GM18861 (cell line): ENCODE results near the gene SMIM24.
"Not testable (repeated sequence)": the region's sequence is repeated elsewhere in the genome, so short reads cannot be mapped to it uniquely, and the experiment has no call there.

ENCODE experiments used
- ATAC-seq: cut with Tn5 transposase; IDR thresholded peaks from one replicate; pipeline ENCODE4 v1.9.1; 2021; ENCODE audit not compliant: unreplicated experiment

The SMIM24 gene

GRCh38 chr19:3515891-3516422 is 35.6 kb upstream of the SMIM24 start:
- no peak for ATAC-seq

GRCh38 chr19:3514930-3515329 is 34.6 kb upstream of the SMIM24 start:
- no peak for ATAC-seq

GRCh38 chr19:3513229-3514140 is 33.2 kb upstream of the SMIM24 start:
- no peak for ATAC-seq

- no peak for ATAC-seq
Observed at GRCh38 chr19:3512562-3513228, 32.4 kb upstream of the SMIM24 start.

GRCh38 chr19:3511506-3512251 is 31.4 kb upstream of the SMIM24 start:
- ATAC-seq, result no peak

- no peak for ATAC-seq
Observed at GRCh38 chr19:3510727-3511126, 30.4 kb upstream of the SMIM24 start.

GRCh38 chr19:3509566-3509989 is 29.3 kb upstream of the SMIM24 start:
- no peak for ATAC-seq

GRCh38 chr19:3508771-3509535 is 28.6 kb upstream of the SMIM24 start:
- ATAC-seq, result no peak

- ATAC-seq, result not testable (repeated sequence)
Observed at GRCh38 chr19:3508121-3508661, 27.9 kb upstream of the SMIM24 start.

- no peak for ATAC-seq
Observed at GRCh38 chr19:3507371-3508120, 27.2 kb upstream of the SMIM24 start.

- ATAC-seq, result no peak
Observed at GRCh38 chr19:3506384-3507340, 26.3 kb upstream of the SMIM24 start.

GRCh38 chr19:3505598-3506383 is 25.5 kb upstream of the SMIM24 start, which contains the start of gene FZR1:
TSS of gene FZR1 (plus strand) at chr19:3506311. CDS start at chr19:3522990, 16,679 bp downstream.
- ATAC-seq, result peak; percentile 84

- no peak for ATAC-seq
Observed at GRCh38 chr19:3504735-3505134, 24.4 kb upstream of the SMIM24 start.

- ATAC-seq, result no peak
Observed at GRCh38 chr19:3503036-3503572, 22.8 kb upstream of the SMIM24 start.

- ATAC-seq, result no peak
Observed at GRCh38 chr19:3501780-3502179, 21.5 kb upstream of the SMIM24 start.

GRCh38 chr19:3500429-3501101 is 20.2 kb upstream of the SMIM24 start, which contains the start of gene DOHH:
TSS of gene DOHH (minus strand) at chr19:3500674. CDS start at chr19:3496814, 3,860 bp downstream.
- ATAC-seq, result peak; percentile 77
